Hepatocyte (in vitro differentiated cells): ENCODE results near the gene GCLM. TPM values are rescaled to one million over a fixed set of nuclear protein-coding genes. Genes with fewer than 3 reads are reported as not detected.

ENCODE experiments used
- DNase-seq: peaks from one replicate; pipeline ENCODE4 v3.0.0-alpha.2; 2016; ENCODE audit warnings: low spot score
- H2AFZ ChIP-seq: fragments of 200-600 bp; sonication (generic); 2 replicates; pipeline ENCODE4 v1.6.0; 2016; ENCODE audit warnings: antibody characterized with exemption, mild to moderate bottlenecking
- H3K27ac ChIP-seq: fragments of 200-600 bp; sonication (generic); 2 replicates; pipeline ENCODE4 v1.5.1; 2016; ENCODE audit warnings: mild to moderate bottlenecking
- H3K27me3 ChIP-seq: fragments of 200-600 bp; sonication (generic); 2 replicates; pipeline ENCODE4 v1.6.1; 2016
- H3K36me3 ChIP-seq: fragments of 200-600 bp; sonication (generic); replicated peaks from 2 replicates; pipeline ENCODE4 v1.5.1; 2016; ENCODE audit warnings: low read depth; ENCODE audit not compliant: insufficient read depth
- H3K4me1 ChIP-seq: fragments of 200-600 bp; sonication (generic); 2 replicates; pipeline ENCODE4 v1.5.1; 2016; ENCODE audit warnings: mild to moderate bottlenecking, moderate library complexity; ENCODE audit not compliant: insufficient read depth
- H3K4me2 ChIP-seq: fragments of 200-600 bp; sonication (generic); 2 replicates; pipeline ENCODE4 v1.6.0; 2016
- H3K4me3 ChIP-seq: fragments of 200-600 bp; sonication (generic); 2 replicates; pipeline ENCODE4 v1.5.1; 2016; ENCODE audit warnings: mild to moderate bottlenecking
- H3K79me2 ChIP-seq: fragments of 200-600 bp; sonication (generic); 2 replicates; pipeline ENCODE4 v1.6.0; 2017; ENCODE audit warnings: mild to moderate bottlenecking
- H3K9me2 ChIP-seq: fragments of 200-600 bp; sonication (generic); replicated peaks from 2 replicates; pipeline ENCODE4 v1.6.0; 2017; ENCODE audit warnings: mild to moderate bottlenecking; ENCODE audit not compliant: insufficient read depth
- H3K9me3 ChIP-seq: fragments of 200-600 bp; sonication (generic); 2 replicates; pipeline ENCODE4 v1.5.1; 2016; ENCODE audit warnings: low read depth, mild to moderate bottlenecking
- H4K20me1 ChIP-seq: fragments of 200-600 bp; sonication (generic); 2 replicates; pipeline ENCODE4 v1.6.0; 2016; ENCODE audit warnings: mild to moderate bottlenecking; ENCODE audit not compliant: insufficient read depth, poor library complexity, severe bottlenecking
- EZH2 ChIP-seq: fragments of 200-600 bp; sonication (generic); IDR thresholded peaks from 2 replicates; pipeline ENCODE4 v1.6.1; 2016; ENCODE audit warnings: antibody characterized with exemption, mild to moderate bottlenecking, borderline replicate concordance
- EZH2phosphoT487 ChIP-seq: fragments of 200-600 bp; sonication (generic); IDR thresholded peaks from one replicate; pipeline ENCODE4 v1.6.1; 2018; ENCODE audit warnings: antibody characterized with exemption, mild to moderate bottlenecking, low read depth, moderate library complexity; ENCODE audit not compliant: unreplicated experiment, severe bottlenecking
- WGBS: methylation state at CpG from one replicate; pipeline ENCODE4 v1.1.6; 2016; ENCODE audit warnings: low lambda C conversion rate; ENCODE audit errors: missing lambda C conversion rate; 5-methylcytosine and 5-hydroxymethylcytosine counted together
- polyA plus RNA-seq: library from polyadenylated mRNA; unstranded; fragments of >200 nt; fragmentation: Nextera tagmentation; extraction: Ambion mirVana; gene quantifications from 2 replicates; pipeline ENCODE4 v1.2.1, GENCODE V29; 2016
- total RNA-seq: library from RNA; depleted of rRNA; stranded (reverse); fragments of >200 nt; gene quantifications from 2 replicates; pipeline ENCODE4 v1.2.3, GENCODE V29; 2014
- TF ChIP-seq, protein P1 (sequence below): fragments of 200-600 bp; sonication (generic); IDR thresholded peaks from 2 replicates; pipeline ENCODE4 v1.5.1; 2016; ENCODE audit warnings: antibody characterized with exemption, mild to moderate bottlenecking; ENCODE audit not compliant: poor library complexity

Gene GCLM
- total and polyA plus RNA-seq, 2 experiments from 2014 or later: 10.7 to 15.3 TPM

GRCh38 chr1:93900723-93901504 is 8.3 kb downstream of the GCLM start:
- H3K4me3 ChIP-seq: no peak overlapping the region
- no peaks in the 10 kb centered on the region for H3K9me3 ChIP-seq
- no peak for DNase-seq
- no peak overlapping the region for H3K27ac ChIP-seq
- no peak overlapping the region for H2AFZ ChIP-seq
- no peaks in the 10 kb centered on the region for H3K9me2 ChIP-seq
- WGBS: 99% methylated on average over 3 of the region's 3 CpGs
- no peaks in the 10 kb centered on the region for H3K4me1 ChIP-seq
- H4K20me1 ChIP-seq: no peaks in the 10 kb centered on the region
- TF ChIP-seq, protein P1, sequence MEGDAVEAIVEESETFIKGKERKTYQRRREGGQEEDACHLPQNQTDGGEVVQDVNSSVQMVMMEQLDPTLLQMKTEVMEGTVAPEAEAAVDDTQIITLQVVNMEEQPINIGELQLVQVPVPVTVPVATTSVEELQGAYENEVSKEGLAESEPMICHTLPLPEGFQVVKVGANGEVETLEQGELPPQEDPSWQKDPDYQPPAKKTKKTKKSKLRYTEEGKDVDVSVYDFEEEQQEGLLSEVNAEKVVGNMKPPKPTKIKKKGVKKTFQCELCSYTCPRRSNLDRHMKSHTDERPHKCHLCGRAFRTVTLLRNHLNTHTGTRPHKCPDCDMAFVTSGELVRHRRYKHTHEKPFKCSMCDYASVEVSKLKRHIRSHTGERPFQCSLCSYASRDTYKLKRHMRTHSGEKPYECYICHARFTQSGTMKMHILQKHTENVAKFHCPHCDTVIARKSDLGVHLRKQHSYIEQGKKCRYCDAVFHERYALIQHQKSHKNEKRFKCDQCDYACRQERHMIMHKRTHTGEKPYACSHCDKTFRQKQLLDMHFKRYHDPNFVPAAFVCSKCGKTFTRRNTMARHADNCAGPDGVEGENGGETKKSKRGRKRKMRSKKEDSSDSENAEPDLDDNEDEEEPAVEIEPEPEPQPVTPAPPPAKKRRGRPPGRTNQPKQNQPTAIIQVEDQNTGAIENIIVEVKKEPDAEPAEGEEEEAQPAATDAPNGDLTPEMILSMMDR: no peak
- no peak for TF ChIP-seq EZH2
- TF ChIP-seq EZH2phosphoT487: no peak
- H3K4me2 ChIP-seq: no peak overlapping the region
- H3K79me2 ChIP-seq: peaks cover 10% of the 10 kb centered on the region
- no peaks in the 10 kb centered on the region for H3K36me3 ChIP-seq
- H3K27me3 ChIP-seq: no peaks in the 10 kb centered on the region

DNA sequence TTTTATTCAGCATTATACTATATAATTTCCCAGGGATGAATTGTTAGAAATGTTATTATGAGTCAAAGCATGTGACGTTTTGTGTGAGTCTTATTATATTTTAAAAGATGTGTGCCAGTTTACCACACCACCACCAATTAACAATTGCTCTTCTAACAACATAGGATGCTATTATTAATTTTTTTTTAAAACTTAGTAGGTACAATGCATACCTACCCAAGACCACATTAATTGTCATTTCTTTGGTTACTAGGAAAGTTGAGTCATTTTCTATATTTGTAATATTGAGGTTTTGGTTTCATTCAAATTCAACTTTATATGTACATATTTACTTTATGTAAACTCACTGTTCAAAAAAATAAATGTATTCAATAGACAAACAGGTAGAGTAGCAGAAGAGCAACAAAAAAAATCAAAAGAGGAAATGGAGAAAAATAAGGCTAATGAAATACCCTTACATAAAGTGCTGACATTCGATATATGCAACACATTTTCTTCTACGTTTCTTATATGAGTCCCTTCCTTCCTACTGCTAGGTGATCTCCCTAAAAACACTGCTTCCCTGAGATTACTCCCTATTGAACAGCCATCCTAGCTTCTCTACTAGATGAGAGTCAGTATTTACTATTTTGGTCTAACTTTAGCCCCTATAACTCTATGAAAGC is 9.6 kb downstream of the GCLM start:
- TF ChIP-seq EZH2: no peak
- TF ChIP-seq, protein P1: no peak
- no peak for TF ChIP-seq EZH2phosphoT487
- Histone ChIP-seq H4K20me1 (no peaks in the 10 kb centered on the region), H3K79me2 (peaks cover 7% of the 10 kb centered on the region), H3K9me3 (no peaks in the 10 kb centered on the region), H3K36me3 (no peaks in the 10 kb centered on the region), H3K4me2 (no peak overlapping the region), H3K4me1 (no peaks in the 10 kb centered on the region), H3K27ac (no peak overlapping the region), H3K4me3 (no peak overlapping the region), H2AFZ (no peak overlapping the region), H3K27me3 (no peaks in the 10 kb centered on the region), H3K9me2 (no peaks in the 10 kb centered on the region)
- no peak for DNase-seq
- 90% methylated on average over 3 of the region's 3 CpGs for WGBS

GRCh38 chr1:93888900-93889299 is 20.3 kb downstream of the GCLM start:
- WGBS: 62% methylated on average over 6 of the region's 6 CpGs
- no peak for TF ChIP-seq EZH2phosphoT487
- TF ChIP-seq, protein P1: no peak
- TF ChIP-seq EZH2: no peak
- Histone ChIP-seq H3K27me3 (no peaks in the 10 kb centered on the region), H3K4me2 (no peak overlapping the region), H3K4me3 (no peak overlapping the region), H4K20me1 (no peaks in the 10 kb centered on the region), H3K9me3 (no peaks in the 10 kb centered on the region), H3K79me2 (no peaks in the 10 kb centered on the region), H3K36me3 (no peaks in the 10 kb centered on the region), H3K4me1 (no peaks in the 10 kb centered on the region), H2AFZ (no peak overlapping the region), H3K27ac (no peak overlapping the region), H3K9me2 (no peaks in the 10 kb centered on the region)
- DNase-seq: no peak
